Measurements from ENCODE around the gene FAM168A.

GRCh38 chr11:73528013-73528412 lies 69.9 kb downstream of the FAM168A start:
- TF ChIP-seq EZH2 (IDR thresholded peaks at IDR 0.05; ENCODE audit: borderline replicate concordance, low read length) (no peak), CTCF (conservative IDR thresholded peaks at IDR 0.05 in 1 of 2, IDR thresholded peaks at IDR 0.05 in 1 of 2; ENCODE audit: extremely low read depth in 1 of 2, insufficient read depth in 1 of 2, low read depth in 1 of 2, low read length in 2 of 2) (no peak)

All from mammary epithelial cell (primary cell).